GM23338 (cell line): ENCODE results near the gene BMPR1B. TPM values are rescaled to one million over a fixed set of nuclear protein-coding genes. Genes with fewer than 3 reads are reported as not detected.

ENCODE experiments used
- ATAC-seq: fragments of 200-7000 bp; cut with Tn5 transposase; 3 replicates; pipeline ENCODE4 v1.9.1; 2020
- DNase-seq: peaks from one replicate; pipeline ENCODE4 v3.0.0-alpha.2; 2015; ENCODE audit warnings: low spot score
- H2AFZ ChIP-seq: fragments of 200-600 bp; sonication (generic); 2 replicates; pipeline ENCODE4 v1.8.0; 2016; ENCODE audit warnings: antibody characterized with exemption, mild to moderate bottlenecking, moderate library complexity
- H3F3A ChIP-seq: fragments of 200-600 bp; sonication (generic); replicated peaks from 2 replicates; pipeline ENCODE4 v1.8.0; 2017; ENCODE audit warnings: antibody characterized with exemption, mixed run types, low read depth
- H3K27ac ChIP-seq: fragments of 200-600 bp; sonication (generic); 2 replicates; pipeline ENCODE4 v1.6.1; 2016; ENCODE audit warnings: low read depth
- H3K27me3 ChIP-seq: fragments of 200-600 bp; sonication (generic); 2 replicates; pipeline ENCODE4 v1.8.0; 2016; ENCODE audit warnings: mild to moderate bottlenecking, mixed run types, moderate library complexity; ENCODE audit not compliant: insufficient read depth
- H3K36me3 ChIP-seq: fragments of 200-600 bp; sonication (generic); 2 replicates; pipeline ENCODE4 v1.8.0; 2016; ENCODE audit warnings: mild to moderate bottlenecking; ENCODE audit not compliant: insufficient read depth
- H3K4me1 ChIP-seq: fragments of 200-600 bp; sonication (generic); 2 replicates; pipeline ENCODE4 v1.8.0; 2016; ENCODE audit warnings: mild to moderate bottlenecking, moderate library complexity; ENCODE audit not compliant: insufficient read depth
- H3K4me2 ChIP-seq: fragments of 200-600 bp; sonication (generic); 2 replicates; pipeline ENCODE4 v1.7.1; 2017; ENCODE audit warnings: mixed run types
- H3K4me3 ChIP-seq: fragments of 200-600 bp; sonication (generic); 2 replicates; pipeline ENCODE4 v1.6.1; 2016; ENCODE audit warnings: mixed run types
- H3K79me2 ChIP-seq: fragments of 200-600 bp; sonication (generic); replicated peaks from 2 replicates; pipeline ENCODE4 v1.8.0; 2017; ENCODE audit warnings: mild to moderate bottlenecking; ENCODE audit not compliant: insufficient read depth
- H3K9me2 ChIP-seq: fragments of 200-600 bp; sonication (generic); 2 replicates; pipeline ENCODE4 v1.8.0; 2017; ENCODE audit not compliant: insufficient read depth
- H4K20me1 ChIP-seq: fragments of 200-600 bp; sonication (generic); replicated peaks from 2 replicates; pipeline ENCODE4 v1.8.0; 2017; ENCODE audit warnings: mild to moderate bottlenecking; ENCODE audit not compliant: insufficient read depth
- H3K27ac Mint-ChIP-seq: 2 replicates; pipeline ENCODE4 v1.8.0; 2020; ENCODE audit warnings: inconsistent platforms, mild to moderate bottlenecking, moderate library complexity, mixed read lengths
- H3K27me3 Mint-ChIP-seq: 3 replicates; pipeline ENCODE4 v1.8.0; 2022; ENCODE audit warnings: low read depth, mild to moderate bottlenecking, moderate library complexity, mixed read lengths, inconsistent platforms; ENCODE audit not compliant: insufficient read depth, poor library complexity
- H3K36me3 Mint-ChIP-seq: 3 replicates; pipeline ENCODE4 v1.8.0; 2021; ENCODE audit warnings: low read depth, mild to moderate bottlenecking, inconsistent platforms, moderate library complexity, mixed read lengths
- H3K4me1 Mint-ChIP-seq: 3 replicates; pipeline ENCODE4 v1.8.0; 2020; ENCODE audit warnings: mild to moderate bottlenecking, inconsistent platforms, mixed read lengths
- H3K4me3 Mint-ChIP-seq: 3 replicates; pipeline ENCODE4 v1.8.0; 2021; ENCODE audit warnings: moderate library complexity, mild to moderate bottlenecking, inconsistent platforms, mixed read lengths
- H3K9me3 Mint-ChIP-seq: 3 replicates; pipeline ENCODE4 v1.8.0; 2020; ENCODE audit warnings: moderate library complexity, mild to moderate bottlenecking, inconsistent platforms, mixed read lengths
- CREB1 ChIP-seq: fragments of 250-450 bp; sonication (Bioruptor Pico); IDR thresholded peaks from 2 replicates; pipeline ENCODE4 v1.5.0; 2020; ENCODE audit warnings: low read depth, mild to moderate bottlenecking, moderate library complexity
- EZH2 ChIP-seq: fragments of 200-600 bp; sonication (generic); IDR thresholded peaks from one replicate; pipeline ENCODE4 v1.8.0; 2017; ENCODE audit warnings: antibody characterized with exemption, mild to moderate bottlenecking, low read depth; ENCODE audit not compliant: unreplicated experiment
- EZH2phosphoT487 ChIP-seq: fragments of 200-600 bp; sonication (generic); IDR thresholded peaks from one replicate; pipeline ENCODE4 v1.8.1; 2018; ENCODE audit warnings: antibody characterized with exemption; ENCODE audit not compliant: unreplicated experiment
- JUNB ChIP-seq: IDR thresholded peaks from one replicate; pipeline ENCODE4 v1.6.1; 2016; ENCODE audit warnings: antibody characterized with exemption; ENCODE audit not compliant: unreplicated experiment
- NANOG ChIP-seq: IDR thresholded peaks from 2 replicates; pipeline ENCODE4 v1.6.1; 2016; ENCODE audit warnings: antibody characterized with exemption, borderline replicate concordance
- POLR2AphosphoS5 ChIP-seq: IDR thresholded peaks from 2 replicates; pipeline ENCODE4 v1.6.1; 2016; ENCODE audit warnings: antibody characterized with exemption, low read depth
- REST ChIP-seq: IDR thresholded peaks from one replicate; pipeline ENCODE4 v1.6.1; 2018; ENCODE audit warnings: antibody characterized with exemption; ENCODE audit not compliant: unreplicated experiment
- STAT1 ChIP-seq: IDR thresholded peaks from one replicate; pipeline ENCODE4 v1.6.1; 2016; ENCODE audit warnings: antibody characterized with exemption; ENCODE audit not compliant: unreplicated experiment
- ZNF114 ChIP-seq: fragments of 250-450 bp; sonication (Bioruptor Pico); IDR thresholded peaks from 2 replicates; pipeline ENCODE4 v1.5.0; 2020; ENCODE audit warnings: mild to moderate bottlenecking, moderate library complexity
- ZNF331 ChIP-seq: fragments of 250-450 bp; sonication (Bioruptor Pico); IDR thresholded peaks from 2 replicates; pipeline ENCODE4 v1.5.0; 2020; ENCODE audit warnings: low read depth, mild to moderate bottlenecking, moderate library complexity
- polyA plus RNA-seq: library from polyadenylated mRNA; unstranded; fragments of >200 nt; fragmentation: Nextera tagmentation; extraction: Ambion mirVana; gene quantifications from 2 replicates; pipeline ENCODE4 v1.2.1, GENCODE V29; 2016
- total RNA-seq: library from RNA; depleted of rRNA; stranded (reverse); fragments of >200 nt; shearing (Covaris generic); gene quantifications from 2 replicates; pipeline ENCODE4 v1.2.3, GENCODE V29; 2014
- TF ChIP-seq, protein P1 (sequence below): IDR thresholded peaks from 2 replicates; pipeline ENCODE4 v1.6.1; 2016; ENCODE audit warnings: antibody characterized with exemption
- TF ChIP-seq, protein P2 (sequence below), 2 experiments: fragments of 200-600 bp in 1 of 2; sonication (generic) in 1 of 2; conservative IDR thresholded peaks; 2 replicates each; pipeline versions ENCODE4 v1.5.1 to v1.6.1; 2016 to 2017; ENCODE audit warnings: antibody characterized with exemption in 2 of 2, low read depth in 2 of 2, mild to moderate bottlenecking in 2 of 2, moderate library complexity in 1 of 2

The BMPR1B gene
- total and polyA plus RNA-seq, 2 experiments from 2014 or later = 0.48 to 1.0 TPM

DNA sequence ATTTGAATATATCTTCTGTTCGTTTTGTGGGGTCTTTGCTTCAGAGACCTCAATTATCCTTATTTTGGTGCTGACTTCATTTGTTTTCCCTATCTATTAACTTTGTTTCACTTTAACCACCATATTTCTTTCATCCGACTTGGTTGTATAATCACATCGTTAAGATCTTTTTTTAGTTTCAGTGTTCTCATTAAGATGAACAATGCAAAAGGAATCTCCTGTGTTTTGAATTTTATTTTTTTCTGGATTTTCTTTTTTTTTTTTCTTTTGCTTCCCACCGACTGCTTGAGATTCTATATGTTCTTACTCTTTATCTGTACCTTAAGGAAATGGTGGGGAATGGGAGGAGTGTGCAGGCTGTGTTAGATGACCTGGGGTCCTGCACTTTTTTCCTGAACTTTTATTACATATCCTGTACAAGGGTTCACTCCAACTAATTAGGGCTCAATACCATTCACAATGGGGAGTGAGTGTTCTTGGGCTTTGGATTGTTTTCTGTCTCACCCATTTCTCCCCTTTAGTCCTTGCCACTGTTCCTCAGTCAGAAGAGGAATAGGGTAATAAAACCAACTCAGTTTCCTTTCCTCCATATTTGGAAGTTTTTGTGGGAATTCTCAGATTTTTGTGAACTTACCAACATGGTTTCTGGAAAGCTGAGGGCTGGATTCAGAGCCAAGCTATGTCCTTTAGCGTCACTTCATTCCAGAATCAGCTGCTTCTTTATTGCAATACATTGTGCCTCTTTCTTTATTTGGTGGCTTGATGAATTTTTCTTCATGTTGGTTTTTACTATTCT, 43.2 kb upstream of the BMPR1B start:
- Mint-ChIP-seq H3K27ac (no peak overlapping the region), H3K36me3 (no peaks in the 10 kb centered on the region), H3K4me3 (no peak overlapping the region), H3K27me3 (peaks cover 2% of the 10 kb centered on the region), H3K9me3 (no peaks in the 10 kb centered on the region), H3K4me1 (no peaks in the 10 kb centered on the region)
- peaks cover 3% of the 10 kb centered on the region; the same call in 1 of the 2 replicates for H3K9me2 ChIP-seq
- H3K4me2 ChIP-seq = no peak overlapping the region
- no peak overlapping the region for H2AFZ ChIP-seq
- TF ChIP-seq, protein P1, sequence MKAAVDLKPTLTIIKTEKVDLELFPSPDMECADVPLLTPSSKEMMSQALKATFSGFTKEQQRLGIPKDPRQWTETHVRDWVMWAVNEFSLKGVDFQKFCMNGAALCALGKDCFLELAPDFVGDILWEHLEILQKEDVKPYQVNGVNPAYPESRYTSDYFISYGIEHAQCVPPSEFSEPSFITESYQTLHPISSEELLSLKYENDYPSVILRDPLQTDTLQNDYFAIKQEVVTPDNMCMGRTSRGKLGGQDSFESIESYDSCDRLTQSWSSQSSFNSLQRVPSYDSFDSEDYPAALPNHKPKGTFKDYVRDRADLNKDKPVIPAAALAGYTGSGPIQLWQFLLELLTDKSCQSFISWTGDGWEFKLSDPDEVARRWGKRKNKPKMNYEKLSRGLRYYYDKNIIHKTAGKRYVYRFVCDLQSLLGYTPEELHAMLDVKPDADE = no peak
- no peak for TF ChIP-seq STAT1
- no peak for TF ChIP-seq ZNF114
- TF ChIP-seq EZH2phosphoT487 = no peak
- TF ChIP-seq NANOG = no peak
- H3K36me3 ChIP-seq = no peaks in the 10 kb centered on the region
- H3F3A ChIP-seq = no peaks in the 10 kb centered on the region
- no peak overlapping the region for H3K4me3 ChIP-seq
- no peak overlapping the region for H3K27ac ChIP-seq
- no peaks in the 10 kb centered on the region for H3K79me2 ChIP-seq
- DNase-seq = no peak
- no peaks in the 10 kb centered on the region for H4K20me1 ChIP-seq
- no peaks in the 10 kb centered on the region for H3K27me3 ChIP-seq
- ATAC-seq = no peak
- no peaks in the 10 kb centered on the region for H3K4me1 ChIP-seq

GRCh38 chr4:94715726-94716125, 42.0 kb upstream of the BMPR1B start:
- ATAC-seq (no peak), DNase-seq (no peak)
- H3K4me2 ChIP-seq = no peak overlapping the region
- no peaks in the 10 kb centered on the region for H3K9me2 ChIP-seq
- H3K4me3 ChIP-seq = no peak overlapping the region
- no peak overlapping the region for H3K27ac Mint-ChIP-seq
- H3K36me3 Mint-ChIP-seq = no peaks in the 10 kb centered on the region
- H3K36me3 ChIP-seq = no peaks in the 10 kb centered on the region
- no peaks in the 10 kb centered on the region for H3K4me1 ChIP-seq
- H3K4me3 Mint-ChIP-seq = no peak overlapping the region
- H3K27me3 ChIP-seq = no peaks in the 10 kb centered on the region
- no peaks in the 10 kb centered on the region for H3F3A ChIP-seq
- H3K79me2 ChIP-seq = no peaks in the 10 kb centered on the region
- no peak overlapping the region for H3K27ac ChIP-seq
- H3K4me1 Mint-ChIP-seq = no peaks in the 10 kb centered on the region
- no peak overlapping the region for H2AFZ ChIP-seq
- no peaks in the 10 kb centered on the region for H3K9me3 Mint-ChIP-seq
- no peaks in the 10 kb centered on the region for H3K27me3 Mint-ChIP-seq
- H4K20me1 ChIP-seq = no peaks in the 10 kb centered on the region
- no peak for TF ChIP-seq ZNF331 (CRISPR knock-in tag)
- no peak for TF ChIP-seq NANOG
- TF ChIP-seq ZNF114 = no peak
- TF ChIP-seq POLR2AphosphoS5 = no peak
- TF ChIP-seq, protein P1 = no peak
- no peak for TF ChIP-seq REST
- TF ChIP-seq EZH2phosphoT487 = no peak
- no peak for TF ChIP-seq EZH2
- no peak for TF ChIP-seq JUNB
- TF ChIP-seq, protein P2, sequence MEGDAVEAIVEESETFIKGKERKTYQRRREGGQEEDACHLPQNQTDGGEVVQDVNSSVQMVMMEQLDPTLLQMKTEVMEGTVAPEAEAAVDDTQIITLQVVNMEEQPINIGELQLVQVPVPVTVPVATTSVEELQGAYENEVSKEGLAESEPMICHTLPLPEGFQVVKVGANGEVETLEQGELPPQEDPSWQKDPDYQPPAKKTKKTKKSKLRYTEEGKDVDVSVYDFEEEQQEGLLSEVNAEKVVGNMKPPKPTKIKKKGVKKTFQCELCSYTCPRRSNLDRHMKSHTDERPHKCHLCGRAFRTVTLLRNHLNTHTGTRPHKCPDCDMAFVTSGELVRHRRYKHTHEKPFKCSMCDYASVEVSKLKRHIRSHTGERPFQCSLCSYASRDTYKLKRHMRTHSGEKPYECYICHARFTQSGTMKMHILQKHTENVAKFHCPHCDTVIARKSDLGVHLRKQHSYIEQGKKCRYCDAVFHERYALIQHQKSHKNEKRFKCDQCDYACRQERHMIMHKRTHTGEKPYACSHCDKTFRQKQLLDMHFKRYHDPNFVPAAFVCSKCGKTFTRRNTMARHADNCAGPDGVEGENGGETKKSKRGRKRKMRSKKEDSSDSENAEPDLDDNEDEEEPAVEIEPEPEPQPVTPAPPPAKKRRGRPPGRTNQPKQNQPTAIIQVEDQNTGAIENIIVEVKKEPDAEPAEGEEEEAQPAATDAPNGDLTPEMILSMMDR (conservative IDR thresholded peaks at IDR 0.05; ENCODE audit: low read depth in 2 of 2) = no peak
- no peak for TF ChIP-seq CREB1 (CRISPR knock-in tag)
